Esophagus muscularis mucosa (tissue), 4 donors: ENCODE measurements around the gene DIP2C. TPM values are rescaled to one million over a fixed set of nuclear protein-coding genes. Genes with fewer than 3 reads are reported as not detected.

Experiments
- DNase-seq: peaks from one replicate; pipeline ENCODE4 v3.0.0-alpha.2; 2017; ENCODE audit errors: extremely low spot score
- H3K27ac ChIP-seq, 4 donors: fragments of 200-600 bp; sonication (generic); replicated peaks in 1 of 4; 1 replicate in 3 of 4; 2 replicates in 1 of 4; pipeline ENCODE4 v1.5.1; 2016 to 2019; ENCODE audit warnings: mild to moderate bottlenecking in 1 of 4
- H3K27me3 ChIP-seq, 4 donors: fragments of 200-600 bp; sonication (generic); one replicate each; pipeline versions ENCODE4 v1.5.1 to v1.6.0; 2016 to 2019
- H3K36me3 ChIP-seq, 4 donors: fragments of 200-600 bp; sonication (generic); one replicate each; pipeline ENCODE4 v1.5.1; 2016 to 2019
- H3K4me1 ChIP-seq, 4 donors: fragments of 200-600 bp; sonication (generic); one replicate each; pipeline ENCODE4 v1.5.1; 2016 to 2019
- H3K4me3 ChIP-seq, 4 donors: fragments of 200-600 bp; sonication (generic); 1 replicate in 2 of 4; 2 replicates in 2 of 4; pipeline ENCODE4 v1.5.1; 2016 to 2019; ENCODE audit warnings: mild to moderate bottlenecking in 4 of 4, moderate library complexity in 1 of 4
- H3K9me3 ChIP-seq, 4 donors: fragments of 200-600 bp; sonication (generic); 1 replicate in 3 of 4; 2 replicates in 1 of 4; pipeline ENCODE4 v1.5.1; 2016 to 2019
- EP300 ChIP-seq: sonication (generic); formaldehyde crosslinking; IDR thresholded peaks from one replicate; pipeline ENCODE4 v1.6.1; 2017; ENCODE audit warnings: antibody characterized with exemption
- POLR2A ChIP-seq: fragments of 450-650 bp; IDR thresholded peaks from one replicate; pipeline ENCODE4 v1.6.1; 2017; ENCODE audit warnings: antibody characterized with exemption, moderate library complexity, mild to moderate bottlenecking, low read depth
- POLR2AphosphoS5 ChIP-seq, 2 donors: sonication (generic); formaldehyde crosslinking; IDR thresholded peaks; one replicate each; pipeline ENCODE4 v1.6.1; 2017; ENCODE audit warnings: antibody characterized with exemption in 2 of 2
- WGBS: methylation state at CpG from one replicate; pipeline ENCODE4 v1.1.5; 2018; 5-methylcytosine and 5-hydroxymethylcytosine counted together
- intact Hi-C: fragments of 100-400 bp; cut with DNase I; formaldehyde crosslinking; loops from one replicate; pipeline ENCODE4 v1.15.1; 2023
- total RNA-seq, 4 donors: library from RNA; depleted of rRNA; stranded (reverse); fragments of >200 nt; gene quantifications; one replicate each; pipeline versions ENCODE4 v1.1.0 to v1.2.1, GENCODE V29; 2016
- TF ChIP-seq, protein P1 (sequence below), 3 experiments: fragments of 200-600 bp in 2 of 3; fragments of 450-650 bp in 1 of 3; sonication (generic) in 2 of 3; IDR thresholded peaks; one replicate each; pipeline ENCODE4 v1.5.1; 2017 to 2019; ENCODE audit warnings: antibody characterized with exemption in 3 of 3, mild to moderate bottlenecking in 2 of 3, moderate library complexity in 1 of 3

DIP2C gene
- total RNA-seq, 4 donors from 2014 or later, result 38.6 to 66.4 (median 55.7) TPM

DNA sequence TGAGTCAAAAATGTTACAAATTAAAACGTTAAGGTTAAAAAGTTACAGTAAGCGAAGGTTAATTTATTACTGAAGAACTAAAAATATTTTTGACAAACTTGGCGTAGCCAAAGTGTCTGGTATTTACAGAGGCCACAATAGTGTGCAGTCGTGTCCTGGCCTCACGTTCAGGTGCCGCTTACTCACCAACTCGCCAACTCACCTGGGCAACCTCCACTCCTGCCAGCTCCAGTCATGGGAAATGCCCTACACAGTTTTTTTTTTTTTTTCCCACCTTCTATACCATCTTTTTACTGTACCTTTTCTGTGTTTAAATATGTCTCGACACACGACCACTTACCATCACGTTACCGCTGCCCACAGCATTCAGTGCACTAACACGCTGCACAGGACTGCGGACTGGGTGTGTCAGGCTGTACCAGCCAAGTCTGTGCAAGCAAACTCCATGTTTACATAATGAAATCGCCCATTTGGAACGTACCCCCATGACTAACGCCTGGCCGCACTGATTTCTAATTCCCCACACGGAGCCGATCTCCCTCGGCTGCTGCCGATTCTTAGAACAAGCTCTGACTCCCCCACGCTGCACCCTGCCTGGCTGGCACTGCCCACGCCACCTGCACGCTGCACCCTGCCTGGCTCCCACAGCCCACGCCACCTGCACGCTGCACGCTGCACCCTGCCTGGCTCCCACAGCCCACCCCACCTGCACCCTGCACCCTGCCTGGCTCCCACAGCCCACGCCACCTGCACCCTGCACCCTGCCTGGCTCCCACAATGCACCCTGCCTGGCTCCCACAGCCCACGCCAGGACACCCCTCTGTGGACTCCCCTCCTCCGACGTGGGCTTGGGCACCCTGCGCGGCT lies 351.1 kb downstream of the DIP2C start:
- peaks cover 0 to 10% (median 8%) of the 10 kb centered on the region in 4 donors for H3K4me1 ChIP-seq
- no peak overlapping the region for H3K4me3 ChIP-seq
- no peak overlapping the region for H3K27ac ChIP-seq
- DNase-seq, result no peak
- H3K27me3 ChIP-seq, result no peaks in the 10 kb centered on the region
- no peak for TF ChIP-seq EP300
- TF ChIP-seq POLR2AphosphoS5 (IDR thresholded peaks at IDR 0.05), result no peak
- no peak for TF ChIP-seq POLR2A
- TF ChIP-seq, protein P1, sequence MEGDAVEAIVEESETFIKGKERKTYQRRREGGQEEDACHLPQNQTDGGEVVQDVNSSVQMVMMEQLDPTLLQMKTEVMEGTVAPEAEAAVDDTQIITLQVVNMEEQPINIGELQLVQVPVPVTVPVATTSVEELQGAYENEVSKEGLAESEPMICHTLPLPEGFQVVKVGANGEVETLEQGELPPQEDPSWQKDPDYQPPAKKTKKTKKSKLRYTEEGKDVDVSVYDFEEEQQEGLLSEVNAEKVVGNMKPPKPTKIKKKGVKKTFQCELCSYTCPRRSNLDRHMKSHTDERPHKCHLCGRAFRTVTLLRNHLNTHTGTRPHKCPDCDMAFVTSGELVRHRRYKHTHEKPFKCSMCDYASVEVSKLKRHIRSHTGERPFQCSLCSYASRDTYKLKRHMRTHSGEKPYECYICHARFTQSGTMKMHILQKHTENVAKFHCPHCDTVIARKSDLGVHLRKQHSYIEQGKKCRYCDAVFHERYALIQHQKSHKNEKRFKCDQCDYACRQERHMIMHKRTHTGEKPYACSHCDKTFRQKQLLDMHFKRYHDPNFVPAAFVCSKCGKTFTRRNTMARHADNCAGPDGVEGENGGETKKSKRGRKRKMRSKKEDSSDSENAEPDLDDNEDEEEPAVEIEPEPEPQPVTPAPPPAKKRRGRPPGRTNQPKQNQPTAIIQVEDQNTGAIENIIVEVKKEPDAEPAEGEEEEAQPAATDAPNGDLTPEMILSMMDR (IDR thresholded peaks at IDR 0.05), result no peak
- intact Hi-C loops, result no loop called here
- H3K36me3 ChIP-seq, result peaks cover 12 to 80% (median 66%) of the 10 kb centered on the region in 4 donors
- 79% methylated on average over 33 of the region's 33 CpGs for WGBS
- no peaks in the 10 kb centered on the region for H3K9me3 ChIP-seq

DNA sequence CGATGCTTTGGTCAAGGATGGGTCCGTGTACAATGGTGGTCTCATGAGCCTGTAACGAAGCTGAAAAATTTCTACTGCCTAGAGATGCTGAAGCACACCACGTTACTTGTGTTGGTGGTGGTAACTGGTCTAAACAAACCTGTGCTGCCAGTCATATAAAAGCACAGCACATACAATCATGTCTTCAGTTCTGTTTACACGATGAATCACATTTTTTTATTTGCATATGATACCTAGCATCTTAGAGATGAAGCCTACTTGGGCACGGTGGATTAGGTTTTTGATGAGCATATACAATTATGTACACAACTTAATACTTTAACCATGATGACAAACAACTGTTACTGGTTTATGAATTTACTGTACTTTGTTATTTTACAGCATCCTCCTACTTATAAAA lies 353.2 kb downstream of the DIP2C start:
- no peak overlapping the region for H3K4me3 ChIP-seq
- H3K36me3 ChIP-seq, result peaks cover 8 to 64% (median 52%) of the 10 kb centered on the region in 4 donors
- H3K27ac ChIP-seq, result no peak overlapping the region
- 94% methylated on average over 6 of the region's 6 CpGs for whole genome bisulfite sequencing
- H3K9me3 ChIP-seq, result no peaks in the 10 kb centered on the region
- no peaks in the 10 kb centered on the region for H3K27me3 ChIP-seq
- DNase-seq, result no peak
- TF ChIP-seq, protein P1 (IDR thresholded peaks at IDR 0.05), result no peak
- TF ChIP-seq POLR2AphosphoS5 (IDR thresholded peaks at IDR 0.05) (no peak), POLR2A (no peak), EP300 (no peak)
- intact Hi-C loops, result no loop called here
- H3K4me1 ChIP-seq, result peaks cover 0 to 10% (median 8%) of the 10 kb centered on the region in 4 donors

DNA sequence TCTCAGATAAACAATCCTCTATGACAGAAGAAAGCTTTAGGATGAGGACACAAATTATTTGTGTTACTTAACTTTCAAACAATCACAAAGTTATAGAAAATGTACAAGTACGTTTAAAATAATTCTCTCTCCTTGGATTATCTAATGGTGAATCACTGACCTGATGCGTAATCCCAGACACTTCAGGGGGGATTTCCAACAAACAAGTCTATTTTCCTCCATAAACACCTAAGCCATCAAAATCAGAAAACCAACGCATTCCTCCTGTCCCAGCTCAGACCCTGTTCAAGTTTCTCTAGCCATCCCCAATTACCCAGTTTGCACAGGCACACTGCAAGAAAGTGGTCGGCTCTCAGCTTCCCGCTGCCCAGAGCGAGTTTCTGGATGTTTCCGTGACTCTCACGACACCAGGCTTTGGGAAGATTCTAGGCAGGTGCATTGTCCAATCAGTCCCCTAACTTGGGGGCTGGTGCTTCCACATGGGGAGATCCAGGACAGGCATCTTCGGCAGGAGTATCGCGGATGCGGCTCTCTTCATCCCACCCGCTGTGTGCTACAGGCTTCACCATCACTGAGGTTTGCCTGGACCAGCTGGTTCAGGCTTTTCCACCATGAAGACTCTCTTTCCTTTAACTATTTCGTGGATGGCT lies 354.2 kb downstream of the DIP2C start:
- Histone ChIP-seq H3K27me3 (no peaks in the 10 kb centered on the region), H3K27ac (no peak overlapping the region), H3K4me3 (no peak overlapping the region), H3K9me3 (no peaks in the 10 kb centered on the region), H3K36me3 (peaks cover 0 to 55% (median 42%) of the 10 kb centered on the region in 4 donors), H3K4me1 (peaks cover 0 to 10% (median 8%) of the 10 kb centered on the region in 4 donors)
- intact Hi-C loops, result no loop called here
- TF ChIP-seq POLR2AphosphoS5 (IDR thresholded peaks at IDR 0.05), result no peak
- TF ChIP-seq EP300, result no peak
- TF ChIP-seq, protein P1 (IDR thresholded peaks at IDR 0.05), result no peak
- no peak for TF ChIP-seq POLR2A
- WGBS, result 83% methylated on average over 14 of the region's 14 CpGs
- DNase-seq, result no peak

DNA sequence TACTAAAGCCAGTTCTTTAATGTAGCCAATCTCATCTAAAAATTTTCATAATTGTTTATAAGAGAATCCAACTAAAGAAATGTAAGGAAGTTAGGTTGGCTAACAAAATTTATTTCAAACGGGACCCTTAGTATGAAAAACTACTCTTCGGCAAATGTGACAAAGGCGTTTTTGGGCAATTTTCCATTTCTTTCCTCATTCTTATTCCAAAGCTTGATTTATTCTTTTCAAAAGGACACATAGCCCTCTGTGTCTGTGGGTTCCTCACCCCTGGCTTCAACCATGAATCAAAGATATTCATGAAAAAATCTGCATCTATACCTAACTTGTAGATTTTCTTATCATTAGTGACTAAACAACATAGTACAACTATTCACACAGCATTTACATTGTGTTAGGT lies 358.3 kb downstream of the DIP2C start:
- Histone ChIP-seq H3K9me3 (no peaks in the 10 kb centered on the region), H3K27me3 (no peaks in the 10 kb centered on the region), H3K27ac (no peak overlapping the region), H3K4me3 (no peak overlapping the region), H3K36me3 (peaks cover 7 to 38% (median 21%) of the 10 kb centered on the region in 4 donors), H3K4me1 (peaks cover 8 to 14% (median 12%) of the 10 kb centered on the region in 4 donors)
- TF ChIP-seq, protein P1 (IDR thresholded peaks at IDR 0.05), result no peak
- no peak for TF ChIP-seq POLR2A
- no peak for TF ChIP-seq POLR2AphosphoS5 (IDR thresholded peaks at IDR 0.05)
- TF ChIP-seq EP300, result no peak
- 89% methylated on average over 3 of the region's 3 CpGs for WGBS
- no peak for DNase-seq
- intact Hi-C loops, result no loop called here
